Sigmoid colon (tissue), 7 donors: ENCODE results near the gene CTNNA2. TPM values are rescaled to one million over a fixed set of nuclear protein-coding genes. Genes with fewer than 3 reads are reported as not detected.

Source experiments
- DNase-seq: peaks from one replicate; pipeline ENCODE4 v3.0.0-alpha.2; 2019
- H3K27ac ChIP-seq, 4 donors: fragments of 200-600 bp; sonication (generic); one replicate each; pipeline ENCODE4 v1.5.1; 2016 to 2019; ENCODE audit warnings: mild to moderate bottlenecking in 1 of 4
- H3K27me3 ChIP-seq, 3 donors: fragments of 200-600 bp; sonication (generic); one replicate each; pipeline ENCODE4 v1.5.1; 2019; ENCODE audit warnings: mild to moderate bottlenecking in 1 of 3
- H3K36me3 ChIP-seq, 4 donors: fragments of 200-600 bp; sonication (generic); one replicate each; pipeline ENCODE4 v1.5.1; 2016 to 2019
- H3K4me1 ChIP-seq, 4 donors: fragments of 200-600 bp; sonication (generic); one replicate each; pipeline ENCODE4 v1.5.1; 2017 to 2019
- H3K4me3 ChIP-seq, 4 donors: fragments of 200-600 bp; sonication (generic); one replicate each; pipeline ENCODE4 v1.5.1; 2017 to 2019; ENCODE audit warnings: mild to moderate bottlenecking in 2 of 4, moderate library complexity in 1 of 4
- H3K9me3 ChIP-seq, 4 donors: fragments of 200-600 bp in 3 of 4; sonication (generic) in 3 of 4; one replicate each; pipeline versions ENCODE4 v1.5.1 to v1.6.1; 2013 to 2019
- CTCF ChIP-seq, 4 experiments: fragments of 450-650 bp in 3 of 4; fragments of 200-600 bp in 1 of 4; IDR thresholded peaks; one replicate each; pipeline ENCODE4 v1.5.1; 2016 to 2019; ENCODE audit warnings: antibody characterized with exemption in 4 of 4, mild to moderate bottlenecking in 3 of 4, moderate library complexity in 2 of 4
- EP300 ChIP-seq, 4 donors: sonication (generic); formaldehyde crosslinking; IDR thresholded peaks; one replicate each; pipeline ENCODE4 v1.6.1; 2017; ENCODE audit warnings: antibody characterized with exemption in 4 of 4
- POLR2A ChIP-seq, 2 donors: fragments of 450-650 bp; IDR thresholded peaks; one replicate each; pipeline ENCODE4 v1.6.1; 2016; ENCODE audit warnings: antibody characterized with exemption in 2 of 2, mild to moderate bottlenecking in 2 of 2, moderate library complexity in 2 of 2
- POLR2AphosphoS5 ChIP-seq, 4 donors: sonication (generic); formaldehyde crosslinking; IDR thresholded peaks; one replicate each; pipeline ENCODE4 v1.6.1; 2017; ENCODE audit warnings: antibody characterized with exemption in 4 of 4
- WGBS, 2 donors: extraction: QIAGEN DNeasy Blood & Tissue Kit; methylation state at CpG; one replicate each; pipeline ENCODE4 v1.1.7; 2013; 5-methylcytosine and 5-hydroxymethylcytosine counted together
- intact Hi-C: fragments of 100-400 bp; cut with DNase I; formaldehyde crosslinking; loops from one replicate; pipeline ENCODE4 v1.15.1; 2023
- polyA plus RNA-seq, 3 donors: library from polyadenylated mRNA; stranded (reverse); fragments of 200-250 nt; gene quantifications; one replicate each; pipeline ENCODE4 v1.2.3, GENCODE V29; 2013
- total RNA-seq, 4 donors: library from RNA; depleted of rRNA; stranded (reverse); fragments of >200 nt; gene quantifications; one replicate each; pipeline ENCODE4 v1.1.0, GENCODE V29; 2016
- donor health status: healthy with polysubstance abuse.
- donor health status: Bipolar disorder and iron deficiency.
- donor health status: healthy.

The CTNNA2 gene
- total and polyA plus RNA-seq, 7 donors, result 1.4 to 8.6 (median 3.8) TPM; not detected in 2

- Histone ChIP-seq H3K27ac (no peak overlapping the region), H3K4me1 (no peaks in the 10 kb centered on the region), H3K27me3 (no peaks in the 10 kb centered on the region), H3K9me3 (no peaks in the 10 kb centered on the region), H3K36me3 (no peaks in the 10 kb centered on the region), H3K4me3 (no peak overlapping the region)
- 80 to 91% methylated on average over 3 of the region's 3 CpGs for WGBS, 2 donors
- TF ChIP-seq EP300 (IDR thresholded peaks at IDR 0.05) (no peak), POLR2AphosphoS5 (IDR thresholded peaks at IDR 0.05) (no peak), CTCF (IDR thresholded peaks at IDR 0.05) (no peak), POLR2A (IDR thresholded peaks at IDR 0.05) (no peak)
- no peak for DNase-seq
- intact Hi-C loops, result no loop called here
Measured at GRCh38 chr2:79789811-79790210, 277.0 kb downstream of the CTNNA2 start.

GRCh38 chr2:79792090-79792489 is 279.2 kb downstream of the CTNNA2 start:
- 15 to 77% methylated on average over 1 of the region's 1 CpG for WGBS, 2 donors
- H3K4me1 ChIP-seq, result no peaks in the 10 kb centered on the region
- H3K36me3 ChIP-seq, result no peaks in the 10 kb centered on the region
- H3K4me3 ChIP-seq, result no peak overlapping the region
- DNase-seq, result no peak
- no peaks in the 10 kb centered on the region for H3K9me3 ChIP-seq
- H3K27ac ChIP-seq, result no peak overlapping the region
- intact Hi-C loops, result no loop called here
- H3K27me3 ChIP-seq, result no peaks in the 10 kb centered on the region
- TF ChIP-seq EP300 (IDR thresholded peaks at IDR 0.05) (no peak), POLR2A (IDR thresholded peaks at IDR 0.05) (no peak), POLR2AphosphoS5 (IDR thresholded peaks at IDR 0.05) (no peak), CTCF (IDR thresholded peaks at IDR 0.05) (no peak)

- Histone ChIP-seq H3K27ac (no peak overlapping the region), H3K4me1 (no peaks in the 10 kb centered on the region), H3K36me3 (no peaks in the 10 kb centered on the region), H3K27me3 (no peaks in the 10 kb centered on the region), H3K9me3 (no peaks in the 10 kb centered on the region), H3K4me3 (no peak overlapping the region)
- TF ChIP-seq EP300 (IDR thresholded peaks at IDR 0.05) (no peak), POLR2A (IDR thresholded peaks at IDR 0.05) (no peak), POLR2AphosphoS5 (IDR thresholded peaks at IDR 0.05) (no peak), CTCF (IDR thresholded peaks at IDR 0.05) (no peak)
- WGBS, 2 donors, result 96% methylated on average over 3 of the region's 3 CpGs
- intact Hi-C loops, result no loop called here
- DNase-seq, result no peak
Measured at GRCh38 chr2:79793006-79793405, 280.2 kb downstream of the CTNNA2 start.

GRCh38 chr2:79796641-79797040 is 283.8 kb downstream of the CTNNA2 start:
- Histone ChIP-seq H3K9me3 (no peaks in the 10 kb centered on the region), H3K4me1 (no peaks in the 10 kb centered on the region), H3K27me3 (no peaks in the 10 kb centered on the region), H3K27ac (no peak overlapping the region), H3K4me3 (no peak overlapping the region), H3K36me3 (no peaks in the 10 kb centered on the region)
- no peak for TF ChIP-seq POLR2A (IDR thresholded peaks at IDR 0.05)
- no peak for TF ChIP-seq CTCF (IDR thresholded peaks at IDR 0.05)
- TF ChIP-seq POLR2AphosphoS5 (IDR thresholded peaks at IDR 0.05), result no peak
- TF ChIP-seq EP300 (IDR thresholded peaks at IDR 0.05), result no peak
- 84 to 91% methylated on average over 2 of the region's 2 CpGs for WGBS, 2 donors
- no peak for DNase-seq
- intact Hi-C loops, result no loop called here

GRCh38 chr2:79798776-79799175 is 285.9 kb downstream of the CTNNA2 start:
- 91 to 94% methylated on average over 3 of the region's 3 CpGs for WGBS, 2 donors
- intact Hi-C loops, result no loop called here
- no peak for DNase-seq
- Histone ChIP-seq H3K27ac (no peak overlapping the region), H3K4me3 (no peak overlapping the region), H3K27me3 (no peaks in the 10 kb centered on the region), H3K4me1 (no peaks in the 10 kb centered on the region), H3K9me3 (no peaks in the 10 kb centered on the region), H3K36me3 (no peaks in the 10 kb centered on the region)
- no peak for TF ChIP-seq POLR2AphosphoS5 (IDR thresholded peaks at IDR 0.05)
- no peak for TF ChIP-seq CTCF (IDR thresholded peaks at IDR 0.05)
- no peak for TF ChIP-seq EP300 (IDR thresholded peaks at IDR 0.05)
- TF ChIP-seq POLR2A (IDR thresholded peaks at IDR 0.05), result no peak
